ENCODE results near the gene CDC45.

CDC45 gene

GRCh38 chr22:19466126-19466716 lies 13.5 kb upstream of the CDC45 start:
- DNase-seq (ENCODE audit: insufficient read length, low spot score) = no peak
- TF ChIP-seq CTCF (IDR thresholded peaks at IDR 0.05; ENCODE audit: insufficient read depth, missing control alignments) = no peak
- FAIRE-seq = no peak

GRCh38 chr22:19466848-19467752 lies 12.6 kb upstream of the CDC45 start:
- FAIRE-seq (no peak), DNase-seq (ENCODE audit: insufficient read length, low spot score) (no peak)
- TF ChIP-seq CTCF (IDR thresholded peaks at IDR 0.05; ENCODE audit: insufficient read depth, missing control alignments) = no peak

- no peak for TF ChIP-seq CTCF (IDR thresholded peaks at IDR 0.05; ENCODE audit: insufficient read depth, missing control alignments)
- DNase-seq (ENCODE audit: insufficient read length, low spot score) (no peak), FAIRE-seq (no peak)
Observed at GRCh38 chr22:19467912-19468311, 11.8 kb upstream of the CDC45 start.

GRCh38 chr22:19469421-19469820 lies 10.3 kb upstream of the CDC45 start:
- FAIRE-seq = no peak
- no peak for TF ChIP-seq CTCF (IDR thresholded peaks at IDR 0.05; ENCODE audit: insufficient read depth, missing control alignments)
- no peak for DNase-seq (ENCODE audit: insufficient read length, low spot score)

- no peak for TF ChIP-seq CTCF (IDR thresholded peaks at IDR 0.05; ENCODE audit: insufficient read depth, missing control alignments)
- FAIRE-seq (no peak), DNase-seq (ENCODE audit: insufficient read length, low spot score) (no peak)
Observed at GRCh38 chr22:19470010-19470409, 9.7 kb upstream of the CDC45 start.

- TF ChIP-seq CTCF (IDR thresholded peaks at IDR 0.05; ENCODE audit: insufficient read depth, missing control alignments) = no peak
- no peak for FAIRE-seq
Observed at GRCh38 chr22:19471572-19471971, 8.1 kb upstream of the CDC45 start.

GRCh38 chr22:19472233-19472632 lies 7.5 kb upstream of the CDC45 start:
- TF ChIP-seq CTCF (IDR thresholded peaks at IDR 0.05; ENCODE audit: insufficient read depth, missing control alignments) = no peak
- no peak for FAIRE-seq

More at GRCh38 chr22:19471572-19471971, 8.1 kb upstream of the CDC45 start:
- no peak for DNase-seq (ENCODE audit: insufficient read length, low spot score)

More at GRCh38 chr22:19472233-19472632, 7.5 kb upstream of the CDC45 start:
- DNase-seq (ENCODE audit: insufficient read length, low spot score) = no peak
